ENCODE measurements around the gene ZBTB17. TPM values are rescaled to one million over a fixed set of nuclear protein-coding genes. Genes with fewer than 3 reads are reported as not detected.

Gene ZBTB17
- total and polyA plus RNA-seq, 9 of the 15 experiments (the other 6 are each of a cell fraction or from before 2014, with no cell fraction given): 1.1 to 53.4 (median 29.6) TPM

DNA sequence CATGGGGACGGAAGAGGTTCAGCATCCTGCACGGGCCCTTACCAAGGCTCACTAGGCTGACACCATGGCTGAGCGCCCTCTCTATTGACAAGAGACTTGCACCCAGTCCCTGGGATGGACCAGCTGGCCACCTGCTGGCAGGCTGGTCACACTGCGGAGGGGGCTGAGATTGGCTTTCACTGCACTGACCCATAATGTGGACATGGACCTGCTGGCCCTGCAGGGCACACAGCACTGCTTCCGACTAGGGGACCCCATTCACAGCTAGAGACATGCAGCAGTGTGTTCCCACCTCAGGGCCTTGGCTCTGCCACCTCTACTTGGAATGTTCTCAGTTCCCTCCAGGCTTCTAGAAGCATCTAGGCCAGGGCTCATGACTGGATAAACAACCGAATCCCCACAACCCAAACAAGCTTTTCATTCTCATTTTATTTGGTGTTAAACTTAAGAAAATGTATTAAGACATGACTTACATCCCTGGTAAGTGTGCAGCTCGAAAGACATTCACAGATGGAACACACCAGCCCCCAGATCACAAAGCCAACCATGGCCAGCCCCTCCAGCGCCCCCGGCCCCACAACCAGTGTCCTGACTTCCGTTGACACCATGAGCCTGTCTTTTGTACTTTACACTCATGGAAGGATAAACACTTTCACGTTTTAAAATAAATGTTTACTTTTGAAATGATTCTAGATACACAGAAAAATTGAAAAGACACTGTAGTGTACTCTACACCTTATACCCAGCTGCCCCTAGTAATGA, 18.9 kb upstream of the ZBTB17 start (continued):
- no peak for TF ChIP-seq ZNF431 (CRISPR knock-in tag; IDR thresholded peaks at IDR 0.05)
- TF ChIP-seq SMC3 (conservative IDR thresholded peaks at IDR 0.05; ENCODE audit: insufficient read depth, low read depth, low read length): peak; percentile 84
- TF ChIP-seq CHD4 (IDR thresholded peaks at IDR 0.05; ENCODE audit: insufficient read depth, insufficient replicate concordance, low read depth, low read length, poor library complexity, severe bottlenecking): no peak
- TF ChIP-seq, protein P1, sequence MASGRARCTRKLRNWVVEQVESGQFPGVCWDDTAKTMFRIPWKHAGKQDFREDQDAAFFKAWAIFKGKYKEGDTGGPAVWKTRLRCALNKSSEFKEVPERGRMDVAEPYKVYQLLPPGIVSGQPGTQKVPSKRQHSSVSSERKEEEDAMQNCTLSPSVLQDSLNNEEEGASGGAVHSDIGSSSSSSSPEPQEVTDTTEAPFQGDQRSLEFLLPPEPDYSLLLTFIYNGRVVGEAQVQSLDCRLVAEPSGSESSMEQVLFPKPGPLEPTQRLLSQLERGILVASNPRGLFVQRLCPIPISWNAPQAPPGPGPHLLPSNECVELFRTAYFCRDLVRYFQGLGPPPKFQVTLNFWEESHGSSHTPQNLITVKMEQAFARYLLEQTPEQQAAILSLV (tag; IDR thresholded peaks at IDR 0.05): no peak
- TF ChIP-seq GATA2 (CRISPR knock-in tag; IDR thresholded peaks at IDR 0.05): no peak
- TF ChIP-seq NFIX (CRISPR knock-in tag; IDR thresholded peaks at IDR 0.05; ENCODE audit: low read depth): no peak
- TF ChIP-seq TAF1 (IDR thresholded peaks at IDR 0.05; ENCODE audit: control insufficient read depth, extremely low read depth, insufficient read depth, low read length, severe bottlenecking): no peak
- TF ChIP-seq MTA2 (IDR thresholded peaks at IDR 0.05; ENCODE audit: low read depth): no peak
- TF ChIP-seq IRF2 (CRISPR knock-in tag; IDR thresholded peaks at IDR 0.05): no peak
- no peak for TF ChIP-seq ATF2 (CRISPR knock-in tag; IDR thresholded peaks at IDR 0.05)
- no peak for TF ChIP-seq POLR2B (IDR thresholded peaks at IDR 0.05; ENCODE audit: low read depth, partially characterized antibody)
- TF ChIP-seq ELF4 (CRISPR knock-in tag; IDR thresholded peaks at IDR 0.05): no peak

Measured in K562 (cell line).